ENCODE results near the gene RPS27.

Gene RPS27

DNA sequence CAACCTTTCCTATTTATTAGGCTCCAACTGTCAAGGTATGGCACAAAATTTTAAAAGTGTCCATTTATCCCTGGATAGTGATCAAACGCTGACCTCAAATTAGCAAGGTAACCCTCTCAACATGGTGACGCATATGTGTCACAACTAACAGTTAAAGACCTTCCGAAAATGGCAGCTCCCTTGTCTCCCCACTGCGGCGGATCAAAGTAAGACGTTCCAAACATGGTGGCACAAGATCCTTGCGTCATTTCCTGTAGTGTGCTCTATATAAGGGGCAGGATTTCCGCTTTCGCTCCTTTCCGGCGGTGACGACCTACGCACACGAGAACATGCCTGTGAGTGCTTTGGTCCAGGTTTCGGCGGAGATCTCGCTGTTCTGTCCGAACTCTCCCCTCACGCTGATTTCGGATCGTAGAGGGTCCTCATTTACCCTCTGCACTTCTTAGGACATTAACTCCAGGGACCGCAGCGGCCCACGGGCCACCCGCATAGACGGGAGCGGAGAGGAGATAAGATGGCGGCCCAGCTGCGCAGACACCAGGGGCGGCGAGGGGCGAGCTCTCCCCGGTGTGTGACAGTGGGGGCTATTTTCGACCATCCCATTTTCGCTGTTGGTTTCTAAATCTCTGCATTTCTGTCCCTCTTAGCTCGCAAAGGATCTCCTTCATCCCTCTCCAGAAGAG lies at the start of gene RPS27:
Gene RPS27 (plus strand): TSS at position 295 of the 683 bp plus-strand sequence. CDS start 35 bp downstream, at position 330.
- peaks cover 45% of the 10 kb centered on the region for H3K36me3 ChIP-seq (ENCODE audit: low read depth)
- H3K4me1 ChIP-seq (ENCODE audit: insufficient read depth, poor library complexity, severe bottlenecking), result peaks cover 18% of the 10 kb centered on the region
- H3K9me3 ChIP-seq (ENCODE audit: severe bottlenecking), result no peaks in the 10 kb centered on the region
- no peak for TF ChIP-seq CTCF (IDR thresholded peaks at IDR 0.05; ENCODE audit: poor library complexity, severe bottlenecking)
- peak within 1 kb of the TSS; percentile 74 for H3K27ac ChIP-seq (ENCODE audit: poor library complexity, severe bottlenecking)
- H3K27me3 ChIP-seq (ENCODE audit: insufficient read depth, poor library complexity, severe bottlenecking), result no peaks in the 10 kb centered on the region
- DNase-seq (ENCODE audit: low spot score), result peak; percentile 92
- H3K4me3 ChIP-seq (ENCODE audit: severe bottlenecking), result peak within 1 kb of the TSS; percentile 84
- ATAC-seq (ENCODE audit: low read depth), result peak; percentile 37

GRCh38 chr1:153941826-153942725 lies 48.5 kb upstream of the RPS27 start:
- Histone ChIP-seq H3K27ac (ENCODE audit: poor library complexity, severe bottlenecking) (no peak overlapping the region), H3K27me3 (ENCODE audit: insufficient read depth, poor library complexity, severe bottlenecking) (no peaks in the 10 kb centered on the region), H3K9me3 (ENCODE audit: severe bottlenecking) (no peaks in the 10 kb centered on the region), H3K36me3 (ENCODE audit: low read depth) (peaks cover 59% of the 10 kb centered on the region), H3K4me3 (ENCODE audit: severe bottlenecking) (no peak overlapping the region), H3K4me1 (ENCODE audit: insufficient read depth, poor library complexity, severe bottlenecking) (no peaks in the 10 kb centered on the region)
- ATAC-seq (ENCODE audit: low read depth) (no peak), DNase-seq (ENCODE audit: low spot score) (no peak)
- TF ChIP-seq CTCF (IDR thresholded peaks at IDR 0.05; ENCODE audit: poor library complexity, severe bottlenecking), result no peak

DNA sequence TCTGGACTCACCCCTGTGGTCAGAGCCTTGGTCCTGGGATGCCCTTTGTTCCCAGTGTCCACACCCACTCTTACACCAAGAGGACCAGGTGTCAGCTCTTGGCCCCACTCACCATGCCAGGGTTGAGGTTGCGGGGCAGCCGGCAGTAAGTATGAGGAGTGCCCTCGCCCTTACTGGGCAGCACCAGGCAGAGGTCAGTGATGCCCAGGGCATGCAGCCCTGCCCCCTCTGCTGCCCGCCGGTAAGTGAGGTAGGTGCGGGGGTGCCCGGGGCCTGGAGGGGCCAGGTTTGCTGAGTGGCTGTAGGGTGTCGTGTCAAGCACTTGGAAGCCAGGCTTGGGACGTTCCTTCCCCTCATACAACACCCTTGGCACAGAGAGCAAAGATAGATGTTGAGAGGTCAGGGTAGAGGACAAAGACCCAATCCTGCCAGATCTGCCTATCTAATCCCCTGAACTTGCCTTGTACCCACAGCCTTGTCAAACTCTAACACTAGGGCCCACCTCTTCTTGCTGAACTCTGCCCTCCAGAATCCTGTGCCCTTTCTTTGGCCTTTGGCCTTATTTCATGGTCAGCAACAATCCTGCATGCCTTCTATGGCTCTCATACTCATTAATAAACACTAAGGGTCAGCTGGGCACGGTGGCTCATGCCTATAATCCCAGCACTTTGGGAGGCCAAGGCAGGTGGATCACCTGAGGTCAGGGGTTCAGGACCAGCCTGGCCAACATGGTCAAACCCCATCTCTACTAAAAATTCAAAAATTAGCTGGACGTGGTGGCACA lies 47.6 kb upstream of the RPS27 start:
- no peak for ATAC-seq (ENCODE audit: low read depth)
- no peak overlapping the region for H3K27ac ChIP-seq (ENCODE audit: poor library complexity, severe bottlenecking)
- no peak overlapping the region for H3K4me3 ChIP-seq (ENCODE audit: severe bottlenecking)
- H3K4me1 ChIP-seq (ENCODE audit: insufficient read depth, poor library complexity, severe bottlenecking), result no peaks in the 10 kb centered on the region
- no peaks in the 10 kb centered on the region for H3K27me3 ChIP-seq (ENCODE audit: insufficient read depth, poor library complexity, severe bottlenecking)
- DNase-seq (ENCODE audit: low spot score), result no peak
- H3K36me3 ChIP-seq (ENCODE audit: low read depth), result peaks cover 51% of the 10 kb centered on the region
- no peaks in the 10 kb centered on the region for H3K9me3 ChIP-seq (ENCODE audit: severe bottlenecking)
- no peak for TF ChIP-seq CTCF (IDR thresholded peaks at IDR 0.05; ENCODE audit: poor library complexity, severe bottlenecking)

GRCh38 chr1:153944005-153944826 lies 46.3 kb upstream of the RPS27 start:
- Histone ChIP-seq H3K27ac (ENCODE audit: poor library complexity, severe bottlenecking) (no peak overlapping the region), H3K36me3 (ENCODE audit: low read depth) (peaks cover 48% of the 10 kb centered on the region), H3K9me3 (ENCODE audit: severe bottlenecking) (no peaks in the 10 kb centered on the region), H3K4me3 (ENCODE audit: severe bottlenecking) (no peak overlapping the region), H3K4me1 (ENCODE audit: insufficient read depth, poor library complexity, severe bottlenecking) (no peaks in the 10 kb centered on the region), H3K27me3 (ENCODE audit: insufficient read depth, poor library complexity, severe bottlenecking) (no peaks in the 10 kb centered on the region)
- ATAC-seq (ENCODE audit: low read depth) (no peak), DNase-seq (ENCODE audit: low spot score) (no peak)
- TF ChIP-seq CTCF (IDR thresholded peaks at IDR 0.05; ENCODE audit: poor library complexity, severe bottlenecking), result no peak

All from RWPE2 (cell line).